ENCODE data around the gene NPAT. TPM values are rescaled to one million over a fixed set of nuclear protein-coding genes. Genes with fewer than 3 reads are reported as not detected.

The NPAT gene
- total RNA-seq, 1 experiment from 2014 or later = 14.9 TPM

DNA sequence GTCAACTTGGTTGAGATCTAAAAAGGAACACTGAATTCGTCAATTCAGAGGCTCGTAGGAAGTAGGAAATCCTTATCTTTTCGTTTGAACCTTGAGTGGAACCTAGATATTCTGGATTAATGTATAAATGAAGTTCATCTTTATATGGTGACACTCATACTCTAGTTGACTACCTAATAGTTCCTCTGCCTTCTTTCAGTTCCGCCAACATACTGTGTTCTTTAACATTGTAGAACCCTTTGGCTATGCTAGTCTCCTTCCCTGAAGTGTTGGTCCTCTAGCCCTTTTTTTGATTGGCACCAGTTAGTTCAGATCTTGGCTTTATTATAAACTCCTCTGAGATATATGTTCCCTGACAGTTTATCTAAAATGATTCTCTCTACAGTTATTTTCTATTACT lies 1.9 kb upstream of the NPAT start:
- peaks cover 7 to 15% of the 10 kb centered on the region in 2 experiments; a peak in 3 of 4 replicates for H3K36me3 ChIP-seq (ENCODE audit: control insufficient read depth in 1 of 2, insufficient read depth in 2 of 2, low read length in 2 of 2)
- DNase-seq (ENCODE audit: low read depth, low spot score) (no peak), ATAC-seq (no peak)
- no peaks in the 10 kb centered on the region; the same call in 1 of the 2 replicates for H4K20me1 ChIP-seq (ENCODE audit: insufficient read depth)
- intact Hi-C loops (cut with micrococcal nuclease) = no loop called here
- H3K9me2 ChIP-seq (ENCODE audit: insufficient read depth) = no peaks in the 10 kb centered on the region
- H3K9me3 ChIP-seq (ENCODE audit: control insufficient read depth in 1 of 2, insufficient read depth in 1 of 2, low read depth in 1 of 2, low read length in 2 of 2) = no peaks in the 10 kb centered on the region
- no peak overlapping the region for H2AFZ ChIP-seq (ENCODE audit: low read depth, low read length, poor library complexity, severe bottlenecking)
- H3K4me1 ChIP-seq (ENCODE audit: control insufficient read depth in 1 of 2, insufficient read depth in 2 of 2, low read length in 2 of 2) = peaks cover 6 to 22% of the 10 kb centered on the region in 2 experiments; a peak in 3 of 4 replicates
- ChIA-PET CTCF (no interaction called here), POLR2A (no interaction called here), RAD21 (ENCODE audit: low non-redundant PET in 1 of 2, low total read pairs in 2 of 2, uncharacterized antibody in 2 of 2, unreplicated experiment in 2 of 2) (no interaction called here)
- H3K27ac ChIP-seq (ENCODE audit: low read depth, low read length) = no peak overlapping the region
- TF ChIP-seq CBX3 (IDR thresholded peaks at IDR 0.05; ENCODE audit: low read depth) (no peak), EZH2 (IDR thresholded peaks at IDR 0.05) (no peak), RAD21 (IDR thresholded peaks at IDR 0.05; ENCODE audit: low read depth) (no peak), SP1 (IDR thresholded peaks at IDR 0.05; ENCODE audit: low read depth) (no peak), SIN3A (IDR thresholded peaks at IDR 0.05; ENCODE audit: low read depth) (no peak), ZNF274 (IDR thresholded peaks at IDR 0.05; ENCODE audit: low read depth, low read length) (no peak), ELF1 (IDR thresholded peaks at IDR 0.05; ENCODE audit: borderline replicate concordance, low read depth) (no peak), POLR2AphosphoS5 (IDR thresholded peaks at IDR 0.05; ENCODE audit: low read depth, low read length) (no peak), EZH2phosphoT487 (IDR thresholded peaks at IDR 0.05; ENCODE audit: borderline replicate concordance) (no peak), TCF7L2 (IDR thresholded peaks at IDR 0.05; ENCODE audit: borderline replicate concordance, extremely low read depth, insufficient read depth, insufficient read length) (no peak), CEBPB (IDR thresholded peaks at IDR 0.05; ENCODE audit: low read depth) (no peak)
- TF ChIP-seq, protein P1, sequence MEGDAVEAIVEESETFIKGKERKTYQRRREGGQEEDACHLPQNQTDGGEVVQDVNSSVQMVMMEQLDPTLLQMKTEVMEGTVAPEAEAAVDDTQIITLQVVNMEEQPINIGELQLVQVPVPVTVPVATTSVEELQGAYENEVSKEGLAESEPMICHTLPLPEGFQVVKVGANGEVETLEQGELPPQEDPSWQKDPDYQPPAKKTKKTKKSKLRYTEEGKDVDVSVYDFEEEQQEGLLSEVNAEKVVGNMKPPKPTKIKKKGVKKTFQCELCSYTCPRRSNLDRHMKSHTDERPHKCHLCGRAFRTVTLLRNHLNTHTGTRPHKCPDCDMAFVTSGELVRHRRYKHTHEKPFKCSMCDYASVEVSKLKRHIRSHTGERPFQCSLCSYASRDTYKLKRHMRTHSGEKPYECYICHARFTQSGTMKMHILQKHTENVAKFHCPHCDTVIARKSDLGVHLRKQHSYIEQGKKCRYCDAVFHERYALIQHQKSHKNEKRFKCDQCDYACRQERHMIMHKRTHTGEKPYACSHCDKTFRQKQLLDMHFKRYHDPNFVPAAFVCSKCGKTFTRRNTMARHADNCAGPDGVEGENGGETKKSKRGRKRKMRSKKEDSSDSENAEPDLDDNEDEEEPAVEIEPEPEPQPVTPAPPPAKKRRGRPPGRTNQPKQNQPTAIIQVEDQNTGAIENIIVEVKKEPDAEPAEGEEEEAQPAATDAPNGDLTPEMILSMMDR (IDR thresholded peaks at IDR 0.05 in 2 of 3, conservative IDR thresholded peaks at IDR 0.05 in 1 of 3; ENCODE audit: borderline replicate concordance in 1 of 3, insufficient read depth in 1 of 3, low read depth in 2 of 3, low read length in 2 of 3) = no peak
- peak overlapping the region; percentile 85 for H3K9ac ChIP-seq (ENCODE audit: low read length)
- peak overlapping the region; percentile 79 for H3K4me2 ChIP-seq (ENCODE audit: low read length)
- no TSS peak for BruUV-seq (replicated peaks)
- H3K4me3 ChIP-seq (replicated peaks in 1 of 2; ENCODE audit: low read depth in 1 of 2, low read length in 2 of 2) = peak overlapping the region; percentile 80 to 86
- H3K27me3 ChIP-seq (ENCODE audit: insufficient read depth, low read length) = no peaks in the 10 kb centered on the region
- peaks cover 68% of the 10 kb centered on the region for H3K79me2 ChIP-seq (ENCODE audit: insufficient read depth, low read length)
